Parathyroid adenoma (tissue), 2 donors: Measurements from ENCODE around the gene HAVCR1.
"Not testable (repeated sequence)": the region's sequence is repeated elsewhere in the genome, so short reads cannot be mapped to it uniquely, and the experiment has no call there.

Source experiments
- H2AFZ ChIP-seq: fragments of 300-600 bp; sonication (generic); one replicate; pipeline ENCODE4 v1.7.0; 2017; ENCODE audit warnings: antibody characterized with exemption, mild to moderate bottlenecking
- H3K27ac ChIP-seq: fragments of 300-600 bp; sonication (generic); one replicate; pipeline ENCODE4 v1.7.0; 2017
- H3K27me3 ChIP-seq: fragments of 300-600 bp; sonication (generic); one replicate; pipeline ENCODE4 v1.7.0; 2017; ENCODE audit warnings: low read length; ENCODE audit not compliant: control insufficient read depth, insufficient read depth
- H3K36me3 ChIP-seq: fragments of 300-600 bp; sonication (generic); one replicate; pipeline ENCODE4 v1.7.0; 2017; ENCODE audit warnings: low read length; ENCODE audit not compliant: control insufficient read depth, insufficient read depth
- H3K4me1 ChIP-seq: fragments of 300-600 bp; sonication (generic); one replicate; pipeline ENCODE4 v1.7.0; 2017; ENCODE audit warnings: control low read depth
- H3K4me2 ChIP-seq: fragments of 300-600 bp; sonication (generic); one replicate; pipeline ENCODE4 v1.7.0; 2017; ENCODE audit warnings: low read length
- H3K4me3 ChIP-seq: fragments of 300-600 bp; sonication (generic); one replicate; pipeline ENCODE4 v1.7.0; 2017; ENCODE audit warnings: low read depth, low read length
- H3K79me2 ChIP-seq: fragments of 300-600 bp; sonication (generic); one replicate; pipeline ENCODE4 v1.7.0; 2017; ENCODE audit warnings: control low read depth
- H3K9ac ChIP-seq: fragments of 300-600 bp; sonication (generic); one replicate; pipeline ENCODE4 v1.7.0; 2017; ENCODE audit warnings: mild to moderate bottlenecking
- H3K9me3 ChIP-seq: fragments of 300-600 bp; sonication (generic); one replicate; pipeline ENCODE4 v1.7.0; 2017; ENCODE audit warnings: low read length; ENCODE audit not compliant: control insufficient read depth
- TF ChIP-seq, protein P1 (sequence below): fragments of 300-600 bp; sonication (generic); IDR thresholded peaks from one replicate; pipeline ENCODE4 v1.7.0; 2017; ENCODE audit warnings: antibody characterized with exemption, mild to moderate bottlenecking
- donor health status: primary hyperparathyroidism.

The HAVCR1 gene

DNA sequence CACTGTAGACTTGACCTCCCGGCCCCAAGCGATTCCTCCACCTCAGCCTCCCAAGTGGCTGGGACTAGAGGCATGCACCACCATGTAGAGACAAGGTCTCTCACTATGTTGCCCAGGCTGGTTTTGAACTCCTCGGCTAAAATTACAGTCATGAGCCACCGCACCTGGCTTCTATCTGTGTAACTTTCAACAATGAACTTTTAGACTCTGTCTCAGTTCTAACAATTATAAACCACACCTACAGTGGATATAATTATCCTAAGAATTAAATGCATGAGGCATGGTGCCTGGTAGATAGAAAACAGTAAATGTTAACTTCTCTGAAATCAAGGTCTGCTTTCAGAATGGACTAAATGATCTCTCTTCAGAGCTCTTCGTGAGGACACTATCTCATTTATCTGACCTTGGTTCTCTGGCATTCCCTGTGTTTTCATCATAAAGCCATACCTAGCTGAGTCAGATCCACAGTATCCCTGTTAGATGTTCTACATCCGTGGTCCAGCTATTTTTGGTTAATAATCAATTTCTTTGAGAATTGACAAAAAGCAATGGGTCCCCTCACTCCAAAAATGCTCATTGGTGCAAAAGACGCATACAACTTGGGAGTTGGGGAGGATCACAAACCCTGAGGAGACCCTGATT is 7.2 kb downstream of the HAVCR1 start:
- no peaks in the 10 kb centered on the region for H3K4me1 ChIP-seq
- H3K36me3 ChIP-seq = no peaks in the 10 kb centered on the region
- no peak overlapping the region for H3K27ac ChIP-seq
- no peak overlapping the region for H3K4me2 ChIP-seq
- no peak overlapping the region for H3K9ac ChIP-seq
- H3K27me3 ChIP-seq = no peaks in the 10 kb centered on the region
- TF ChIP-seq, protein P1, sequence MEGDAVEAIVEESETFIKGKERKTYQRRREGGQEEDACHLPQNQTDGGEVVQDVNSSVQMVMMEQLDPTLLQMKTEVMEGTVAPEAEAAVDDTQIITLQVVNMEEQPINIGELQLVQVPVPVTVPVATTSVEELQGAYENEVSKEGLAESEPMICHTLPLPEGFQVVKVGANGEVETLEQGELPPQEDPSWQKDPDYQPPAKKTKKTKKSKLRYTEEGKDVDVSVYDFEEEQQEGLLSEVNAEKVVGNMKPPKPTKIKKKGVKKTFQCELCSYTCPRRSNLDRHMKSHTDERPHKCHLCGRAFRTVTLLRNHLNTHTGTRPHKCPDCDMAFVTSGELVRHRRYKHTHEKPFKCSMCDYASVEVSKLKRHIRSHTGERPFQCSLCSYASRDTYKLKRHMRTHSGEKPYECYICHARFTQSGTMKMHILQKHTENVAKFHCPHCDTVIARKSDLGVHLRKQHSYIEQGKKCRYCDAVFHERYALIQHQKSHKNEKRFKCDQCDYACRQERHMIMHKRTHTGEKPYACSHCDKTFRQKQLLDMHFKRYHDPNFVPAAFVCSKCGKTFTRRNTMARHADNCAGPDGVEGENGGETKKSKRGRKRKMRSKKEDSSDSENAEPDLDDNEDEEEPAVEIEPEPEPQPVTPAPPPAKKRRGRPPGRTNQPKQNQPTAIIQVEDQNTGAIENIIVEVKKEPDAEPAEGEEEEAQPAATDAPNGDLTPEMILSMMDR = no peak
- no peaks in the 10 kb centered on the region for H3K9me3 ChIP-seq
- H3K79me2 ChIP-seq = no peaks in the 10 kb centered on the region
- H3K4me3 ChIP-seq = no peak overlapping the region
- H2AFZ ChIP-seq = no peak overlapping the region

GRCh38 chr5:157050050-157050449 is 8.9 kb downstream of the HAVCR1 start:
- Histone ChIP-seq H3K4me1 (no peaks in the 10 kb centered on the region), H3K9ac (no peak overlapping the region), H3K9me3 (no peaks in the 10 kb centered on the region), H3K4me2 (no peak overlapping the region), H3K27me3 (no peaks in the 10 kb centered on the region), H3K36me3 (no peaks in the 10 kb centered on the region), H3K27ac (no peak overlapping the region), H2AFZ (peak overlapping the region; percentile 36), H3K79me2 (no peaks in the 10 kb centered on the region), H3K4me3 (no peak overlapping the region)
- TF ChIP-seq, protein P1 = no peak

GRCh38 chr5:157049605-157050004 is 9.3 kb downstream of the HAVCR1 start:
- Histone ChIP-seq H2AFZ (peak overlapping the region; percentile 36), H3K4me1 (no peaks in the 10 kb centered on the region), H3K9me3 (no peaks in the 10 kb centered on the region), H3K27ac (no peak overlapping the region), H3K4me3 (no peak overlapping the region), H3K9ac (no peak overlapping the region), H3K79me2 (no peaks in the 10 kb centered on the region), H3K4me2 (no peak overlapping the region), H3K36me3 (no peaks in the 10 kb centered on the region), H3K27me3 (no peaks in the 10 kb centered on the region)
- TF ChIP-seq, protein P1 = no peak

DNA sequence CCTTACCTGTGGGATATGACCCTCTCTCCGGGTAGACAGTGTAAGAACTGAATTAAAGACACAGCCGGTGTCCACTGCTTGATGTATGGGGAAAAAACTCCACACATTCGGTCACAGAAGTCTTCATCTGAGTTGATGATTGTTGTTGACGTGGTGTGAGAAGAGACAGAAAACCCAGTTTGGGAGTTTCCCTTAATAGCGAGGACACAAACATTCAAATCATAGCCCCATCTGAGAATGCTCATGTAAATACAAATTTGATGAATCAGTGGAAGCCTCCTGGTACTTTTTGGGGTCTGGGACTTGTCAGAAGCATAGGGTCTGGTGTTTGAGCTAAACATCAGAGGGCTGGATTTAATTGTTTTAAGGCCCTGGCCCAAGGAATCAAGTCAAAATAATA is 11.0 kb downstream of the HAVCR1 start:
- Histone ChIP-seq H2AFZ (no peak overlapping the region), H3K4me3 (no peak overlapping the region), H3K9ac (no peak overlapping the region), H3K4me1 (no peaks in the 10 kb centered on the region), H3K79me2 (no peaks in the 10 kb centered on the region), H3K27me3 (no peaks in the 10 kb centered on the region), H3K36me3 (no peaks in the 10 kb centered on the region), H3K9me3 (no peaks in the 10 kb centered on the region), H3K27ac (no peak overlapping the region), H3K4me2 (no peak overlapping the region)
- TF ChIP-seq, protein P1 = no peak

GRCh38 chr5:157047016-157047415 is 11.9 kb downstream of the HAVCR1 start:
- not testable (repeated sequence) for H3K4me3 ChIP-seq, H2AFZ ChIP-seq, H3K4me1 ChIP-seq, H3K9ac ChIP-seq, H3K4me2 ChIP-seq, H3K79me2 ChIP-seq, H3K9me3 ChIP-seq, H3K27ac ChIP-seq, H3K36me3 ChIP-seq, H3K27me3 ChIP-seq
